ENCODE data around the gene HSPA9.
A peak's percentile ranks its signal among the peaks of the same experiment; 100 is the strongest.

Gene HSPA9

GRCh38 chr5:138575194-138576015 is at the start of gene HSPA9:
TSS of gene HSPA9 (minus strand) at chr5:138575401. CDS start at chr5:138575318, 83 bp downstream.
- DNase-seq: peak; percentile 100

DNA sequence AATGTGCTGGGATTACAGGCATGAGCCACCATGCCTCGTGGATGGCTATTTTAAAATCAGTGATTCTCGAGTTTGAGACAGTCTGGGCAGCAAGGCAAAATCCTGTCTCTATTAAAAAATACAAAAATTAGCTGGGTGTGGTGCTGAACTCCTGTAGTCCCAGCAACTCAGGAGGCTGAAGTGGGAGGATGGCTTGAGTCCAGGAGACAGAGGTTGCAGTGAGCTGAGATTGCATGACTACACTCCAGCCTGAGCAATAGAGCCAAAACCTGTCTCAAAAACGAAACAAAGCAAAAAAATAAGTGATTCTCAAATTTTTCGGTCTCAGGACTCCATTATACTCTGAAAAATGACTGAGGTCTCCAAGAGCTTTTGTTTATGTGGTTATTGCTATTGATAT is 47.9 kb upstream of the HSPA9 start:
- no peak for DNase-seq

GRCh38 chr5:138622051-138622450 is 46.9 kb upstream of the HSPA9 start:
- DNase-seq: no peak

DNA sequence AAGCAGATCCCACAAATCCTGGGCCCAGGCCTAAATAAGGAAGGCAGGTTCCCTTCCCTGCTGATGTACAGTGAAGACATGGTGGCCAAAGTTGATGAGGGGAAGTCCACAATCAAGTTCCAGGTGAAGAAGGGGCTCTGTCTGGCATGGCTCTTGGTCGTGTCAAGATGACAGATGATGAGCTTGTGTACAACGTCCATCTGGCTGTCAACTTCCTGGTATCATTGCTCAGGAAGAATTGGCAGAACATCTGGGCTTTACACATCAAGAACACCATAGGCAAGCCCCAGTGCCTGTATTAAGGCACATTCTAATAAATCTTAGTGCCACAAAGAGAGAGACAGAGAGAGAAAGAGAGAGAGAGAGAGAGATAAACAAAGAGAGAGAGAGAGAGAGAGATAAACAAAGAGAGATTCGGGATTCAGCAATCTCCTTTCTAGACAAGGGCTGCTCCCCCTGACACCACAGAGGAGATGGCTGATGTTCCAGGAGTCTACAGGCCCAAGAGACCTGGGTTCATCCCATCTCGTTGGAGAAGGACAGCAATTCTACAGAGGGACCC is 45.5 kb upstream of the HSPA9 start:
- DNase-seq: no peak

DNA sequence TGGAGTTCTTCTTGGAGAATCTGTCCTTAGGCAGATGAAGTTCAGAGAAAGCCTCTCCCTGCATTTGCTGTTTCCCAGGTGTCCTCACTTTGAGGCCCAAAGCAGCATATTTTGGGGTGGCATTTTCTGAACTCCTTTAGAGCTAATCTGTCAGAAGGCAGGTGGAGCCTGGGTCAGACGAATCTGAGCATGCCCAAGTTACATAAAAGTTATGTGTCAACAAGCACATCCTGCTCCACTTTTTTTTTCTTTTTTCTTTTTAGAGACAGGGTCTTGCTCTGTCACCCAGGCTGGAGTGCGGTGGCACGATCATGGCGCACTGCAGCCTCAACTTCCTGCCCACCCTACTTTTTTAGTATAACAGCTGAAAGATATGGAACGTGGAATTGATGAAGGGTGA is 41.3 kb upstream of the HSPA9 start:
- no peak for DNase-seq

- no peak for DNase-seq
Measured at GRCh38 chr5:138615461-138615860, 40.3 kb upstream of the HSPA9 start.

GRCh38 chr5:138611678-138612218 is 36.5 kb upstream of the HSPA9 start:
- no peak for DNase-seq

DNA sequence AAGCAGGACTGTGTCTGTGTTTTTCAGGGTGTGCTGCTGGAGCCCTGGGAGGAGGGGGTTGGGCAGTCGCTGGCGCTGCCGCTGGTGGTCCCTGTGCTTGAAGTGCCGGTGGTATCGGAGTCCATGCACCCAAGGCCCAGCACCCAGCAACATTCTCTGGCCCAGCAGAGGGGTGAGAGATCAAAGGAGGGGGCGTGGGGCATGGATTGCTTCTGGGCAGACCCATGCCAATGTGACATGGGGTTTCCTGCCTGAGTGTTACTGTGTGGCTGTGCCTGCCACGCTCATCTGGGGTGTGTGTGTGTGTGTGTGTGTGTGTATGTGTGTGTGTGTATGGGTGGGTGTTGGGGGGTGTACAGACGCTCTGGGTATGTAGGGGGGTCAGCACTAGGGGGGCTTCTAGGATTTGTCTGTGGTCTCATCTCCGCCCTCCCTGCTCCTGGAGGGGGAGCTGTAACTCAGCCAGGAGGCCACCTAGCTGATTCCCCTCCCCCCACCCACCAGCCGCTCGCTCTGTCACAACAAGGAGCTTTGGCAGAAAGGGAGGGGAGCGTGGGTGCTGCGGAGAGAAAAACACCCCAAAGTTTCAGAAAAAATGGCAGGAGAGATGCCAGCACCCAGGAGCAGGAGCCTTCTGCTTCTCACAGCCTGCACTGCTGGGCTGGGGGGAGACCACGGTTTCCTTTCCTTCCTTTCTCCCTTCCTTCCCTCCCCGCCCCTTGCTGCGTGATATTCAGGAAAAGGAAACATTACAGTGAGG is 35.9 kb upstream of the HSPA9 start:
- peak; percentile 16 for DNase-seq

GRCh38 chr5:138610415-138610917 is 35.3 kb upstream of the HSPA9 start:
- DNase-seq: no peak

DNA sequence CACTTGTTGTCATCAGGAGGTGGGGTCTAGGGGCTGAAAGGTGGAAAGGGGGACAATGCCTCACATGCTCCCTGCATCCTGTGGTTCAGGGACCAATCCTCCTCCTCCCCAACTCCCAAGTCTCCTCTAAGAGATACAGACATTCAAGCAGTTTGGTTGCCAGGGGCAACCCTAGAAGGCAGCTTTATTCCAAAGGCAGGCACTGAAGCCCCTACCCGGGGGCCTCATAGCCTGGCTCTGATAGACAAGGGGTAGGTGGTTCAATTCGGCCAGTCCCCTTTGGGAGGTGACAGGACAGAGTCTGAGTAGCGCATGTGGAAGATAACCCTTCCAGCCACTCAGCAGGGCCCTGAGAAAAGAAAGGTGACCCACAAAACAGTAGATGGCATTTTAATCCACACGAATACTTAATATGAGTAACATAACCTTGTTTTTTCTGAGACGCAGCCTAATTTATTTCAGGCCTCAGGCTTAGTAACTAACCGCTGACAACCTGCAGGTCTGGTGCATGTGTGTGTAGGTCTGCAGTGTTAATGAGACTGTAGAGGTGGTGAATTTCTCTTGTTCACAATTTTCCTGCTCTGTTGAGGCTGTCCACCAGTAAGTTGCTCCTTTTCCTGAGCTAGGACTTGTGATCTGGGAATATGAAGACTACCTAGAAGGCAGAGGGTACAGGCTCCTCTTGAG is 31.3 kb upstream of the HSPA9 start:
- DNase-seq: no peak

DNA sequence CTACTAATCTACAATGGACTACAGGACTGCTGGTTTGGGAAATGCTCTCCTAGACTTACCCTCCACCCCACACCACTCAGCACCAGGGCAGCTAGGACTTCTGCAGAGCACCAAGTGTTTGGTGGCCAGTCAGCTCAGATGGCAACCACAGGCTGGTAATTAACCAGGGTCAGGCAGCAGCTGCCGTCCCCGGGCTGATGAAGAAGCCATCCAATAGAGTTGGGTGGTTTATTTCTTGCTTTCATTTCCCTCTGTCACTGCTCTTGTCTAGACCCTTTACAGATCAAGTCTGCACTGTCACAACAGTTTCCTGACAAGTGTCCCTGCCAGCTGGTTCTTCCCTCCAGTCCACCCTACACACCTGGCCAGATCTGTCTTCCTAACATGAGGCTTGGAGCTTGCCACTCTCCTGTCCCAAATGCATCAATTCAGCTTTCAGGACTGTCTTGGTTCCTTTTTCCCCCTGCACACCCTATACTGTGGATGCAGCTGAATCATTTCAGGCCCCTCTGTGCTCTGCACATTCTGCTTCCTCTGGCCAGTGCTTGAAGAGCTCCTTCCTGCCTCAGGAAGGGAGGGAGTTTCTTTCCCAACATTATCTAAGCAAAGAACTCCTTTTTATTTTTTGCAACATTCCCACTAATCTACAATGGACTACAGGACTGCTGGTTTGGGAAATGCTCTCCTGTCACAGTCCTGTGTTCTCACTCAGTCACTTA is 30.2 kb upstream of the HSPA9 start:
- no peak for DNase-seq

DNA sequence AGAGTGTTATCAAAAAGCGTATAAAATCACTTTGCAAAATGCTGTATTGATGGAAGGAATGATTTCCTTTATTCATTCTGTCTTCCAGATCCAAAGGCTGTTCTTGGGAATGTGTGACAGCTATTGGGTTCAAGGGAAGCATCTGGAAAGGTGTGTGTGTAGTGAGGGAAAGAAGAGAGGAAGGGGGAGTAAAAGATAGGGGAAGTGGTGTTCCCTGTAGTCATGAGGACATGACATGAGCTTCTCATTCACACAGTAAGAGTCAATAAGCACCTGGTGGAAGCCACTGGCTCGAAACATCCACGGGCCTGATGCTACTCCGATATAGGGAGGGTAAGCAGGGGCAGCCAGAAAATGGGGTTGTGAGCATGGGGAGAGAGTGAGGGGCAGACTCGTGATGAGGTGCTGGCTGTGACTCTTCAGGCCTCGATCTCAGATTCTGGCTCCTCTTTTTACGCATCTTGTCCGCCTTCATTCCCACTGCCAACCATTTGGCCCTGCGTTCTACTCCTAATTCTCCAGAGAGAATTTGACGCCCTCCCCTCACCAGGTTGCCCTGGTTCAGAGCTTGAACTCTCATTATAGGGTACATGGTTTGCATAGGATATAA is 29.1 kb upstream of the HSPA9 start:
- no peak for DNase-seq

DNA sequence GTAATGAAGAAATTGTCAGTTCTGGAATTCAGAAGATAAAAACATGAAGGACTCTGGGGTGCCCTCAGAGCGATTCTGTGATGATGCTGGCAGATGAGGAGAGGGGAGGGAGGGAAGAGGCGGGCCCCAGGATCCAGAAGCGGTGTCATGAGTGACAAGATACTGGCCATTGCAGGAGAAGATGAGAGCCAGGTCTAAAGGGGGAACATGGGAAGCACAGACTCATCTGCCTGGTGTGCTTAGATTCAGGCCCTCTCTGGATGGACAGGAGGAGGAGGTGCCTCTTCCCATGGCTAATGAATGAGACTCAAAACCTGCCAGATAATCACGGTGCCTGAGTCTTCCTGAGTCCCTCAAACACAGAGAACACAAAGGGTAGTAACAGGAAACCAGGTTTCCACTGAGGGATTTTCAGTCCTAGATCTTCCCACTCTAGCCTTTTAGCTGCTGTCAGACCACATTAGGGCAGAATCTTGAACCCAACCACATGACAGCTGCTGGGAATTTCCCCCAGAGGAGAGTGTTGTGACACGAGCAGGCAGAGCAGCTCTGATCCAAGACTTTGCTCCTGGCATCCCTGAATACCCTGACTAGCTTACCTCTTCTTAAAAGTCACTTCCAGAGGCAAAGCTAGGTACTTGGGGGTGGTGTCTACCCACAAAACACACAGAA is 28.2 kb upstream of the HSPA9 start:
- DNase-seq: no peak

GRCh38 chr5:138602371-138603000 is 27.3 kb upstream of the HSPA9 start:
- DNase-seq: no peak

- peak; percentile 68 for DNase-seq
Measured at GRCh38 chr5:138601444-138601843, 26.2 kb upstream of the HSPA9 start.

DNA sequence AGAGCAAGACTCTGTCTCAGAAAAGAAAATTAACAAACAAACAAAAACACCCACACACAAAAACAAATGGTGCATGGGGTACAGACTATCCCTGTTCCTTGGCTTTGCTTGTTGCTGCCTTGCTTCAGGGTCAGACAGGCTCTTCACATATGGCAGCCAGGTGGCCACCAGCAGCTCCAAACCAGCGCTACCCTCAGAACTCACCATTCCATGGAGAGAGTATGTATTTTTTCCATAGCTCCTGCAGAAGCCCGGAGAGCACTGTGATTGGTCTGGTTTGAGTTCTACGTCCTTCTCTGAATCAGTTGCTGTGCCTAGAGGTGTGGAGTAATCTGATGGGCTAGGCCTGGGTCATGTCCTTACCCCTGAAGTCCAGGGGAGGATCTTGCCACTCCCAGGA is 25.2 kb upstream of the HSPA9 start:
- DNase-seq: no peak

- no peak for DNase-seq
Measured at GRCh38 chr5:138597661-138598400, 22.6 kb upstream of the HSPA9 start.

- no peak for DNase-seq
Measured at GRCh38 chr5:138596105-138596881, 21.1 kb upstream of the HSPA9 start.
